HG02852 (cell line): ENCODE measurements around the gene ZKSCAN5.

ENCODE experiments used
- ATAC-seq: cut with Tn5 transposase; IDR thresholded peaks from one replicate; pipeline ENCODE4 v1.9.1; 2021; ENCODE audit warnings: mild to moderate bottlenecking, moderate library complexity; ENCODE audit not compliant: unreplicated experiment

ZKSCAN5 gene

GRCh38 chr7:99504603-99505323 lies at the start of gene ZKSCAN5:
ZKSCAN5 (plus strand) TSS chr7:99504662; CDS start chr7:99506045, 1,383 bp downstream.
- ATAC-seq, result peak; percentile 67

GRCh38 chr7:99455874-99456273 lies 48.6 kb upstream of the ZKSCAN5 start:
- ATAC-seq, result no peak

- ATAC-seq, result no peak
Observed at GRCh38 chr7:99456288-99456687, 48.2 kb upstream of the ZKSCAN5 start.

- no peak for ATAC-seq
Observed at GRCh38 chr7:99457050-99457649, 47.3 kb upstream of the ZKSCAN5 start.

GRCh38 chr7:99457650-99458493 lies 46.6 kb upstream of the ZKSCAN5 start:
- no peak for ATAC-seq

GRCh38 chr7:99459087-99459486 lies 45.4 kb upstream of the ZKSCAN5 start:
- ATAC-seq, result no peak

- ATAC-seq, result no peak
Observed at GRCh38 chr7:99460651-99461050, 43.8 kb upstream of the ZKSCAN5 start.

GRCh38 chr7:99461221-99461620 lies 43.2 kb upstream of the ZKSCAN5 start:
- ATAC-seq, result no peak

GRCh38 chr7:99465421-99465768 lies 39.1 kb upstream of the ZKSCAN5 start:
- ATAC-seq, result peak; percentile 15

- ATAC-seq, result no peak
Observed at GRCh38 chr7:99468336-99468918, 36.0 kb upstream of the ZKSCAN5 start.

- ATAC-seq, result no peak
Observed at GRCh38 chr7:99469381-99470065, 34.9 kb upstream of the ZKSCAN5 start.

- peak; percentile 94 for ATAC-seq
Observed at GRCh38 chr7:99472561-99473314, 31.7 kb upstream of the ZKSCAN5 start, which contains the start of gene ZNF789. ZNF789 (plus strand) TSS chr7:99472890; CDS start chr7:99476457, 3,567 bp downstream.

GRCh38 chr7:99473315-99473596 lies 31.2 kb upstream of the ZKSCAN5 start:
- ATAC-seq, result no peak

GRCh38 chr7:99476107-99476506 lies 28.4 kb upstream of the ZKSCAN5 start:
- ATAC-seq, result no peak

- no peak for ATAC-seq
Observed at GRCh38 chr7:99478464-99479440, 25.7 kb upstream of the ZKSCAN5 start.

GRCh38 chr7:99485094-99485493 lies 19.4 kb upstream of the ZKSCAN5 start:
- ATAC-seq, result no peak

GRCh38 chr7:99489235-99489634 lies 15.2 kb upstream of the ZKSCAN5 start:
- ATAC-seq, result no peak

GRCh38 chr7:99490878-99491277 lies 13.6 kb upstream of the ZKSCAN5 start:
- ATAC-seq, result no peak

GRCh38 chr7:99493823-99494222 lies 10.6 kb upstream of the ZKSCAN5 start:
- ATAC-seq, result no peak
